A673 (cell line): ENCODE measurements around the gene HACD2. TPM values are rescaled to one million over a fixed set of nuclear protein-coding genes. Genes with fewer than 3 reads are reported as not detected.

ENCODE experiments used
- BruUV-seq: library from RNA; stranded (reverse); fragments of 400-500 nt; replicated peaks from 2 replicates; lab custom pipeline; 2021; lab: Mats Ljungman, UMichigan
- CTCF ChIA-PET: fragments of 300-600 bp; sonication (Branson Sonifier 250); formaldehyde crosslinking; loops from one replicate; lab custom pipeline; 2022; ENCODE audit warnings: antibody characterized with exemption; lab: Charles Lee
- POLR2A ChIA-PET: fragments of 300-600 bp; sonication (Branson Sonifier 250); formaldehyde crosslinking; loops from one replicate; lab custom pipeline; 2022; ENCODE audit warnings: antibody characterized with exemption; ENCODE audit not compliant: low non-redundant PET; lab: Charles Lee
- DNase-seq: peaks from one replicate; pipeline ENCODE4 v3.0.0-alpha.2; 2015; ENCODE audit warnings: low spot score
- H3K27ac ChIP-seq: fragments of 200-600 bp; sonication (generic); 2 replicates; pipeline ENCODE4 v1.5.1; 2016; ENCODE audit warnings: mixed run types, low read depth, mild to moderate bottlenecking, mixed read lengths, antibody characterized with exemption, low read length; ENCODE audit not compliant: poor library complexity, severe bottlenecking
- H3K27me3 ChIP-seq: fragments of 200-600 bp; sonication (generic); replicated peaks from 2 replicates; pipeline ENCODE4 v1.6.1; 2017; ENCODE audit warnings: mixed run types, low read depth, mild to moderate bottlenecking, mixed read lengths, antibody characterized with exemption, low read length; ENCODE audit not compliant: insufficient read depth, poor library complexity
- H3K36me3 ChIP-seq: fragments of 200-600 bp; sonication (generic); 2 replicates; pipeline ENCODE4 v1.6.1; 2016; ENCODE audit warnings: mixed run types, mild to moderate bottlenecking, mixed read lengths, antibody characterized with exemption, low read length; ENCODE audit not compliant: insufficient read depth, poor library complexity, severe bottlenecking
- H3K4me1 ChIP-seq: fragments of 200-600 bp; sonication (generic); 2 replicates; pipeline ENCODE4 v1.6.1; 2017; ENCODE audit warnings: mixed run types, mild to moderate bottlenecking, mixed read lengths, antibody characterized with exemption, low read length; ENCODE audit not compliant: insufficient read depth, poor library complexity, severe bottlenecking
- H3K4me3 ChIP-seq: fragments of 200-600 bp; sonication (generic); 2 replicates; pipeline ENCODE4 v1.5.1; 2016; ENCODE audit warnings: low read depth, mixed run types, mild to moderate bottlenecking, mixed read lengths, low read length; ENCODE audit not compliant: poor library complexity, severe bottlenecking
- H3K9me3 ChIP-seq: fragments of 200-600 bp; sonication (generic); 2 replicates; pipeline ENCODE4 v1.6.1; 2016; ENCODE audit warnings: mixed run types, low read depth, mild to moderate bottlenecking, mixed read lengths, antibody characterized with exemption, low read length; ENCODE audit not compliant: poor library complexity, severe bottlenecking
- EZH2 ChIP-seq: fragments of 200-600 bp; sonication (generic); IDR thresholded peaks from 2 replicates; pipeline ENCODE4 v1.6.1; 2017; ENCODE audit warnings: borderline replicate concordance, low read depth, mild to moderate bottlenecking, mixed read lengths, antibody characterized with exemption, low read length; ENCODE audit not compliant: poor library complexity, severe bottlenecking
- intact Hi-C: fragments of 100-400 bp; cut with micrococcal nuclease; formaldehyde crosslinking; loops from one replicate; pipeline ENCODE4 v1.10.0; 2022; ENCODE audit not compliant: unreplicated experiment
- total RNA-seq: library from RNA; stranded (reverse); gene quantifications from 2 replicates; pipeline ENCODE4 v1.2.3, GENCODE V29; 2021
- TF ChIP-seq, protein P1 (sequence below): fragments of 300-800, 200-600 bp; sonication (generic); conservative IDR thresholded peaks from 2 replicates; pipeline ENCODE4 v1.5.1; 2017; ENCODE audit warnings: low read depth, mild to moderate bottlenecking, antibody characterized with exemption, low read length, moderate library complexity, mixed read lengths

HACD2 gene
- total RNA-seq, 1 experiment from 2014 or later = 49.3 TPM

DNA sequence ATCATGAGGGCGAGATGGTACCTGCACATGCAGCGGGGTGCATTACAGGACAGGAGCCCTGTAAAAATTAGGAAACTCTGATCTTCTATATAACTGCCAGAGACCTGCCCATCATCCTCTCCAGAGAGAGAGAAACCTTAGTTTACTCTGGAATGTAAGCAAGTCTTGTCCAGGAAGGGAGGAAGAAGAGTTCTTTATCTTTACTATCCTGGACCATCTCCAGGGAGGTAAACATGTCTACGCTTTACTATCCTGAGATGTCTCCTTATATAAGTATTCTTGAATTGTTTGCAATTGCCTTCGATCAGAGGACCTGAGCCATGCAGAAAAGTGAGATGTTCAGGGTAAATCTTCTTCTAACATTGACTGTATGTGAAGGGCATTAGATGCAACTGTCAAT is 12.7 kb upstream of the HACD2 start:
- BruUV-seq = no TSS peak
- CTCF ChIA-PET = no interaction called here
- DNase-seq = no peak
- H3K27ac ChIP-seq = no peak overlapping the region
- H3K4me1 ChIP-seq = peaks cover 19% of the 10 kb centered on the region
- no peak overlapping the region for H3K4me3 ChIP-seq
- intact Hi-C loops = no loop called here
- H3K27me3 ChIP-seq = no peaks in the 10 kb centered on the region
- H3K36me3 ChIP-seq = no peaks in the 10 kb centered on the region
- TF ChIP-seq, protein P1, sequence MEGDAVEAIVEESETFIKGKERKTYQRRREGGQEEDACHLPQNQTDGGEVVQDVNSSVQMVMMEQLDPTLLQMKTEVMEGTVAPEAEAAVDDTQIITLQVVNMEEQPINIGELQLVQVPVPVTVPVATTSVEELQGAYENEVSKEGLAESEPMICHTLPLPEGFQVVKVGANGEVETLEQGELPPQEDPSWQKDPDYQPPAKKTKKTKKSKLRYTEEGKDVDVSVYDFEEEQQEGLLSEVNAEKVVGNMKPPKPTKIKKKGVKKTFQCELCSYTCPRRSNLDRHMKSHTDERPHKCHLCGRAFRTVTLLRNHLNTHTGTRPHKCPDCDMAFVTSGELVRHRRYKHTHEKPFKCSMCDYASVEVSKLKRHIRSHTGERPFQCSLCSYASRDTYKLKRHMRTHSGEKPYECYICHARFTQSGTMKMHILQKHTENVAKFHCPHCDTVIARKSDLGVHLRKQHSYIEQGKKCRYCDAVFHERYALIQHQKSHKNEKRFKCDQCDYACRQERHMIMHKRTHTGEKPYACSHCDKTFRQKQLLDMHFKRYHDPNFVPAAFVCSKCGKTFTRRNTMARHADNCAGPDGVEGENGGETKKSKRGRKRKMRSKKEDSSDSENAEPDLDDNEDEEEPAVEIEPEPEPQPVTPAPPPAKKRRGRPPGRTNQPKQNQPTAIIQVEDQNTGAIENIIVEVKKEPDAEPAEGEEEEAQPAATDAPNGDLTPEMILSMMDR = no peak
- TF ChIP-seq EZH2 = no peak
- POLR2A ChIA-PET = no interaction called here
- H3K9me3 ChIP-seq = no peaks in the 10 kb centered on the region

DNA sequence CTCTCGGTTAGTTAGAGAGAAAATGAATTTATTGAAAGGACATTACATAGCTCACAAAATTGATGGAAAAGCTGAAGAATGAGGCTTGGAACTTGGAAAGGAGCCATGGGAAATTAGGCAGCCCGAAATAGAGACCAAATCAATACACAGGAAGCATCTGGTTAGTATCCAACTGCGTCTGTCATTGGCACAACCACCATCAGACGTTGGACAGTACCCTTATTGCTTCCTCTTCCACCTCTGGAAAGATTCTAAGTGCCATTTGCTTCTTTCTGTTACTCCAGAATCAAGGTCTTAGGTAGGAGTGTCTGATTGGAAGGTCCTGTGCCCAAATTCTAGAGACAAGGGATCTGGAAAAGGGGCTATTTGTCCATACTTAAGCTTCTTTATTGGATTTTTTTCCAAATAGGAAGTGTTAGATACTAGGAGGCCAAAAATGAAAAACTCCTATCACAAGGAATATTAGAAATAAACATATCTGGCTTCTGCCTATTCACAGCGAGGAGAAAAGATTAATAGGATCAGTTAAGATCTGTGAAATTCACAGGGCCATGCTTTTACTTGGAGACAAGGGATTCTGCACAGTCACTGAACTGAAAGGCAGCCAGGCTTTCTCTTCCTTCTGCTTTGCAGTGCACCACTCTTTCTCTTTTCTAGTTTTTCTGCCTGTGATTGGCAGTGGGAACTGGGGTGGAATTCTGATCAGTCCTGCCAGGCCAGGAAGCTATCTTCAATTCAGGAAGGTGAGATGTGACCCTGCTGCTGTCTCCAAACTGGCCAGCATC is 10.7 kb upstream of the HACD2 start:
- TF ChIP-seq, protein P1 = no peak
- no peak for TF ChIP-seq EZH2
- Histone ChIP-seq H3K9me3 (peaks cover 6% of the 10 kb centered on the region), H3K27ac (peak overlapping the region; percentile 68), H3K4me3 (no peak overlapping the region), H3K27me3 (no peaks in the 10 kb centered on the region), H3K36me3 (no peaks in the 10 kb centered on the region), H3K4me1 (peaks cover 19% of the 10 kb centered on the region)
- intact Hi-C loops = no loop called here
- peak; percentile 78 for DNase-seq
- BruUV-seq = no TSS peak
- ChIA-PET POLR2A (no interaction called here), CTCF (no interaction called here)

DNA sequence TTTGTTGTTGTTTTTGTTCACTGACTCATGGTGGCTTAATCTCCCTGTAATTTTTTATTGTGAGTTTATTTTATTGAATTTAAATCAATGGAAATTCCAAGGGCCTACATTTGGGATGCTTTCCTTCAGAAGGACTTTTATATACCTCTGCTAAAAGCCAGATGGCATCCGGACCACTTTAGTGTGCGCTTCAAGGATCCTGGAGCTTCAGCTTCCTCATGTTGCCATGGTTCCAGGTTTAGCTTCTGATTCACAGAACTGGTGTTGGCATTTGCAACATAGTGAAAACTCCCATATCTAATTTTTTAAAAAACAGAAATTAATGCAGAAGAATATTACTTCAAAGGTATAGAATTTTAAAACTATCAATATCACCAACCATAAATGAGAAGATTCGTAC is 8.5 kb upstream of the HACD2 start:
- TF ChIP-seq EZH2 = no peak
- TF ChIP-seq, protein P1 = no peak
- Histone ChIP-seq H3K4me1 (peaks cover 19% of the 10 kb centered on the region), H3K9me3 (peaks cover 17% of the 10 kb centered on the region), H3K27ac (no peak overlapping the region), H3K27me3 (no peaks in the 10 kb centered on the region), H3K36me3 (no peaks in the 10 kb centered on the region), H3K4me3 (no peak overlapping the region)
- POLR2A ChIA-PET = no interaction called here
- intact Hi-C loops = no loop called here
- DNase-seq = no peak
- BruUV-seq = no TSS peak
- CTCF ChIA-PET = no interaction called here
